K562 (cell line): ENCODE data around the gene C2orf76. TPM values are rescaled to one million over a fixed set of nuclear protein-coding genes. Genes with fewer than 3 reads are reported as not detected.

Source experiments
- ATAC-seq: fragments of 200-7000 bp; cut with Tn5 transposase; 3 replicates; pipeline ENCODE4 v1.9.1; 2020; ENCODE audit warnings: moderate library complexity
- BruUV-seq: library from RNA; stranded (reverse); fragments of 400-500 nt; replicated peaks from 2 replicates; lab custom pipeline; 2021; lab: Mats Ljungman, UMichigan
- CTCF ChIA-PET: fragments of 300-600 bp; formaldehyde crosslinking; extraction: SDS; loops from one replicate; lab custom pipeline; 2021; ENCODE audit warnings: low intra/inter-chr PET ratio; lab: Yijun Ruan, JAX
- POLR2A ChIA-PET: fragments of 300-600, 350-650 bp; sonication (Branson Sonifier 250); formaldehyde crosslinking; extraction: SDS; loops from one replicate; lab custom pipeline; 2021; ENCODE audit warnings: antibody characterized with exemption, inconsistent platforms; lab: Yijun Ruan, JAX
- DNase-seq, 4 experiments: peaks; one replicate each; pipeline versions ENCODE4 v3.0.0 to v3.0.0-alpha.2; 2011 to 2018; ENCODE audit warnings: low spot score in 3 of 4, mixed read lengths in 3 of 4; ENCODE audit errors: extremely low read depth in 1 of 4
- FAIRE-seq: peaks from 2 replicates; lab custom pipeline; 2011; peaks lifted over from hg19 to GRCh38; lab: Jason Lieb, UNC
- H2AFZ ChIP-seq: 2 replicates; pipeline ENCODE4 v1.6.0; 2011; ENCODE audit warnings: low read depth, low read length, control low read depth, inconsistent platforms
- H3K27ac ChIP-seq: fragments of 200-600 bp; 3 replicates; pipeline ENCODE4 v1.8.0; 2011; ENCODE audit warnings: low read depth, mild to moderate bottlenecking, control low read depth, inconsistent platforms, low read length, moderate library complexity, mixed read lengths; ENCODE audit errors: extremely low read depth
- H3K27me3 ChIP-seq, 2 experiments: fragments of 300-600 bp in 1 of 2; 2 replicates in 1 of 2; 3 replicates in 1 of 2; pipeline versions ENCODE4 v1.6.0 to v1.8.0; 2011; ENCODE audit warnings: inconsistent platforms in 2 of 2, low read length in 2 of 2, mild to moderate bottlenecking in 1 of 2, mixed read lengths in 1 of 2, moderate library complexity in 1 of 2; ENCODE audit not compliant: control insufficient read depth in 2 of 2, insufficient read depth in 2 of 2
- H3K36me3 ChIP-seq: fragments of 300-600 bp; 3 replicates; pipeline ENCODE4 v1.8.0; 2011; ENCODE audit warnings: mild to moderate bottlenecking, low read length, inconsistent platforms; ENCODE audit not compliant: control insufficient read depth, insufficient read depth
- H3K4me1 ChIP-seq, 2 experiments: fragments of 200-600 bp in 1 of 2; replicated peaks in 1 of 2; 2 replicates in 1 of 2; 3 replicates in 1 of 2; pipeline versions ENCODE4 v1.5.1 to v1.8.0; 2011; ENCODE audit warnings: inconsistent platforms in 2 of 2, low read length in 2 of 2, mild to moderate bottlenecking in 1 of 2, mixed read lengths in 1 of 2, moderate library complexity in 1 of 2; ENCODE audit not compliant: control insufficient read depth in 2 of 2, insufficient read depth in 2 of 2
- H3K4me2 ChIP-seq: 2 replicates; pipeline ENCODE4 v1.6.1; 2011; ENCODE audit warnings: low read length, control low read depth, inconsistent platforms, mixed read lengths; ENCODE audit not compliant: insufficient read depth
- H3K4me3 ChIP-seq: fragments of 200-600 bp; sonication (generic), shearing (Covaris generic); 2 replicates; pipeline ENCODE4 v1.5.1; 2016; ENCODE audit warnings: control low read depth, inconsistent platforms
- H3K79me2 ChIP-seq: fragments of 200-600 bp; 3 replicates; pipeline ENCODE4 v1.8.0; 2011; ENCODE audit warnings: low read length, inconsistent platforms; ENCODE audit not compliant: control insufficient read depth, insufficient read depth
- H3K9ac ChIP-seq, 2 experiments: 2 replicates each; pipeline versions ENCODE4 v1.6.0 to v1.6.1; 2011; ENCODE audit warnings: low read depth in 2 of 2, low read length in 2 of 2, control low read depth in 1 of 2, inconsistent platforms in 1 of 2, mild to moderate bottlenecking in 1 of 2, mixed read lengths in 1 of 2; ENCODE audit not compliant: insufficient read depth in 1 of 2
- H3K9me1 ChIP-seq: one replicate; pipeline ENCODE4 v1.6.0; 2011; ENCODE audit warnings: inconsistent platforms, mild to moderate bottlenecking, low read length, moderate library complexity; ENCODE audit not compliant: control insufficient read depth, insufficient read depth
- H3K9me3 ChIP-seq: replicated peaks from 2 replicates; pipeline ENCODE4 v1.5.1; 2011; ENCODE audit warnings: low read depth, low read length, inconsistent platforms; ENCODE audit not compliant: control insufficient read depth, insufficient read depth
- H4K20me1 ChIP-seq: replicated peaks from 2 replicates; pipeline ENCODE4 v1.6.1; 2011; ENCODE audit warnings: low read length, inconsistent platforms, mixed read lengths; ENCODE audit not compliant: control insufficient read depth, insufficient read depth
- BDP1 ChIP-seq: IDR thresholded peaks from 3 replicates; pipeline ENCODE4 v1.6.1; 2011; ENCODE audit not compliant: insufficient read length, insufficient read depth
- CBX3 ChIP-seq, 2 experiments: IDR thresholded peaks; 1 replicate in 1 of 2; 2 replicates in 1 of 2; pipeline ENCODE4 v1.6.1; 2012; ENCODE audit warnings: inconsistent platforms in 2 of 2, low read length in 2 of 2, borderline replicate concordance in 1 of 2, control low read depth in 1 of 2
- ERF ChIP-seq: fragments of 450-650 bp; formaldehyde crosslinking; IDR thresholded peaks from 2 replicates; pipeline ENCODE4 v1.4.0; 2020; ENCODE audit warnings: mild to moderate bottlenecking, mixed read lengths
- HNRNPL ChIP-seq: fragments of 200-400 bp; formaldehyde crosslinking; IDR thresholded peaks from 2 replicates; pipeline ENCODE4 v1.6.1; 2017; ENCODE audit warnings: low read depth, mild to moderate bottlenecking, low read length
- NBN ChIP-seq: fragments of 450-650 bp; IDR thresholded peaks from 2 replicates; pipeline ENCODE4 v1.6.1; 2016; ENCODE audit warnings: low read depth, mild to moderate bottlenecking
- NR1H2 ChIP-seq: sonication (generic); formaldehyde crosslinking; IDR thresholded peaks from 2 replicates; pipeline ENCODE4 v1.4.0; 2020; ENCODE audit warnings: mild to moderate bottlenecking, missing genetic modification reagents
- NR2C2 ChIP-seq, 2 experiments: fragments of 200-800 bp in 1 of 2; sonication (Bioruptor generic) in 1 of 2; sonication (generic) in 1 of 2; formaldehyde crosslinking in 1 of 2; IDR thresholded peaks; 2 replicates each; pipeline versions ENCODE4 v1.6.1 to v1.8.0; 2016 to 2022; ENCODE audit warnings: mild to moderate bottlenecking in 1 of 2, missing compliant biosample characterization in 1 of 2, missing genetic modification characterization in 1 of 2, missing genetic modification reagents in 1 of 2
- PHF8 ChIP-seq: fragments of 200-600 bp; sonication (generic); IDR thresholded peaks from 2 replicates; pipeline ENCODE4 v1.6.1; 2012; ENCODE audit warnings: mixed run types, mild to moderate bottlenecking, inconsistent platforms, low read length, moderate library complexity, borderline replicate concordance
- RBM22 ChIP-seq: fragments of 200-400 bp; formaldehyde crosslinking; IDR thresholded peaks from 2 replicates; pipeline ENCODE4 v1.6.1; 2018; ENCODE audit warnings: low read length, low read depth; ENCODE audit not compliant: poor library complexity, severe bottlenecking
- TCF3 ChIP-seq: sonication (generic); formaldehyde crosslinking; IDR thresholded peaks from 2 replicates; pipeline ENCODE4 v1.4.0; 2020; ENCODE audit warnings: mild to moderate bottlenecking, missing genetic modification reagents
- ZBTB7A ChIP-seq: IDR thresholded peaks from 2 replicates; pipeline ENCODE4 v1.6.1; 2011; ENCODE audit warnings: low read depth, mild to moderate bottlenecking, low read length, moderate library complexity, borderline replicate concordance; ENCODE audit not compliant: control insufficient read depth
- ZNF518B ChIP-seq: fragments of 250-450 bp; sonication (Bioruptor Pico); IDR thresholded peaks from 2 replicates; pipeline ENCODE4 v1.5.0; 2021; ENCODE audit warnings: mild to moderate bottlenecking, moderate library complexity
- ZNF561 ChIP-seq: fragments of 450-650 bp; formaldehyde crosslinking; conservative IDR thresholded peaks from 2 replicates; pipeline ENCODE4 v1.4.0; 2020; ENCODE audit warnings: mild to moderate bottlenecking, moderate library complexity
- ZNF830 ChIP-seq: fragments of 250-450 bp; sonication (Bioruptor Pico); IDR thresholded peaks from 2 replicates; pipeline ENCODE4 v1.5.0; 2021; ENCODE audit warnings: mild to moderate bottlenecking
- ZSCAN29 ChIP-seq: fragments of 450-650 bp; IDR thresholded peaks from 2 replicates; pipeline ENCODE4 v1.6.1; 2017
- ZSCAN32 ChIP-seq: fragments of 450-650 bp; formaldehyde crosslinking; IDR thresholded peaks from 2 replicates; pipeline ENCODE4 v1.4.0; 2020; ENCODE audit warnings: mild to moderate bottlenecking, moderate library complexity
- WGBS: fragments of 100-300 bp; shearing (Covaris generic); methylation state at CpG from one replicate; pipeline ENCODE4 v1.1.6; 2016; ENCODE audit warnings: low coverage, mixed read lengths; ENCODE audit not compliant: insufficient coverage; ENCODE audit errors: missing lambda C conversion rate; 5-methylcytosine and 5-hydroxymethylcytosine counted together
- in situ Hi-C: fragments of 300-500 bp; cut with MboI; formaldehyde crosslinking; loops from 4 replicates; pipeline ENCODE4 v1.15.0; 2018; ENCODE audit warnings: inconsistent platforms, mixed read lengths
- intact Hi-C: fragments of 100-400 bp; cut with micrococcal nuclease; formaldehyde crosslinking; loops from 2 replicates; pipeline ENCODE4 v1.14.2; 2022
- polyA plus RNA-seq, 8 experiments: library from polyadenylated mRNA; depleted of rRNA in 4 of 8; stranded (reverse) in 5 of 8; unstranded in 3 of 8; fragments of >200 nt; fragmentation: Nextera tagmentation in 2 of 8; fragmentation: Illumina TruSeq in 1 of 8; extraction: Ambion mirVana in 2 of 8; extraction: Trizol in 1 of 8; gene quantifications; 2 replicates each; pipeline versions ENCODE4 v1.2.1 to v1.2.3, GENCODE V29; 2011 to 2014; ENCODE audit warnings: inconsistent platforms in 1 of 8, missing spikeins in 1 of 8
- total RNA-seq, 7 experiments: library from RNA; depleted of rRNA in 6 of 7; stranded (reverse); fragments of >200 nt in 6 of 7; fragmentation: Illumina TruSeq in 2 of 7; extraction: Trizol in 2 of 7; gene quantifications; 2 replicates each; pipeline versions ENCODE4 v1.2.1 to v1.2.3, GENCODE V29; 2011 to 2021; ENCODE audit warnings: low replicate concordance in 1 of 7
- TF ChIP-seq, protein P1 (sequence below): sonication (generic); formaldehyde crosslinking; IDR thresholded peaks from 2 replicates; pipeline ENCODE4 v1.8.0; 2022; ENCODE audit warnings: mild to moderate bottlenecking, low read depth, missing genetic modification reagents

C2orf76 gene
- total and polyA plus RNA-seq, 9 of the 15 experiments (the other 6 are each of a cell fraction or from before 2014, with no cell fraction given), result 4.8 to 26.2 (median 14.5) TPM

GRCh38 chr2:119366161-119366648, 429 bp downstream of the C2orf76 start:
- peaks cover 25% of the 10 kb centered on the region for H3K79me2 ChIP-seq
- peak overlapping the region; percentile 97 for H3K4me2 ChIP-seq
- TF ChIP-seq ERF, result 0 out of 2 replicates have a peak, but pooled peaks have one; percentile 36
- TF ChIP-seq RBM22, result no peak
- TF ChIP-seq ZSCAN32 (CRISPR knock-in tag), result no peak
- no peak for TF ChIP-seq BDP1
- TF ChIP-seq PHF8, result peak; percentile 83
- no peak for TF ChIP-seq ZNF518B
- TF ChIP-seq ZNF830 (CRISPR knock-in tag), result 0 out of 2 replicates have a peak, but pooled peaks have one; percentile 10
- peak in 1 of 2 experiments; percentile 8; a peak in 1 of 3 replicates for TF ChIP-seq CBX3 (IDR thresholded peaks at IDR 0.05; ENCODE audit: borderline replicate concordance in 1 of 2, low read length in 2 of 2)
- TF ChIP-seq NR2C2 (CRISPR knock-in tag; IDR thresholded peaks at IDR 0.05), result no peak
- peak; percentile 48; the same call in 1 of the 2 replicates for TF ChIP-seq NR2C2 (tag; IDR thresholded peaks at IDR 0.05)
- peak; percentile 42; the same call in 1 of the 2 replicates for TF ChIP-seq ZBTB7A
- no peak for TF ChIP-seq HNRNPL
- peak; percentile 30; the same call in 1 of the 2 replicates for TF ChIP-seq TCF3
- TF ChIP-seq ZSCAN29, result no peak
- TF ChIP-seq, protein P1, sequence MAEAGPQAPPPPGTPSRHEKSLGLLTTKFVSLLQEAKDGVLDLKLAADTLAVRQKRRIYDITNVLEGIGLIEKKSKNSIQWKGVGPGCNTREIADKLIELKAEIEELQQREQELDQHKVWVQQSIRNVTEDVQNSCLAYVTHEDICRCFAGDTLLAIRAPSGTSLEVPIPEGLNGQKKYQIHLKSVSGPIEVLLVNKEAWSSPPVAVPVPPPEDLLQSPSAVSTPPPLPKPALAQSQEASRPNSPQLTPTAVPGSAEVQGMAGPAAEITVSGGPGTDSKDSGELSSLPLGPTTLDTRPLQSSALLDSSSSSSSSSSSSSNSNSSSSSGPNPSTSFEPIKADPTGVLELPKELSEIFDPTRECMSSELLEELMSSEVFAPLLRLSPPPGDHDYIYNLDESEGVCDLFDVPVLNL (CRISPR knock-in tag), result no peak
- TF ChIP-seq NR1H2 (CRISPR knock-in tag), result 0 out of 2 replicates have a peak, but pooled peaks have one; percentile 85
- 0 out of 2 replicates have a peak, but pooled peaks have one; percentile 20 for TF ChIP-seq NBN
- no peak for TF ChIP-seq ZNF561 (CRISPR knock-in tag)
- peaks cover 3 to 14% of the 10 kb centered on the region in 2 experiments; a peak in 4 of 5 replicates for H3K4me1 ChIP-seq
- H3K4me3 ChIP-seq, result peak overlapping the region; percentile 75
- CTCF ChIA-PET, result no interaction called here
- H3K27ac ChIP-seq, result peak overlapping the region; percentile 80
- in situ Hi-C loops (no loop called here), intact Hi-C loops (no loop called here)
- H3K9me3 ChIP-seq, result no peaks in the 10 kb centered on the region
- H3K9me1 ChIP-seq, result peaks cover 4% of the 10 kb centered on the region
- FAIRE-seq (peak; percentile 60), DNase-seq (peak in 1 of 4 experiments; percentile 29), ATAC-seq (peak; percentile 18)
- peaks cover 27% of the 10 kb centered on the region; the same call in 2 of the 3 replicates for H3K36me3 ChIP-seq
- 2% methylated on average over 17 of the region's 17 CpGs for WGBS
- POLR2A ChIA-PET, result interaction anchor here (1.0 kb wide), 1 partner anchor 13 kb away, joined by 11 read pairs; no protein-coding TSS in a partner anchor
- peak overlapping the region; percentile 84 for H2AFZ ChIP-seq
- H3K27me3 ChIP-seq, result no peaks in the 10 kb centered on the region
- no peaks in the 10 kb centered on the region for H4K20me1 ChIP-seq
- BruUV-seq, result TSS peak; percentile 83
- peak overlapping the region; percentile 83 to 93 for H3K9ac ChIP-seq
